ENCODE measurements around the gene PXYLP1.

- TF ChIP-seq CTCF (IDR thresholded peaks at IDR 0.05) (no peak), POLR2A (IDR thresholded peaks at IDR 0.05) (no peak), POLR2AphosphoS5 (IDR thresholded peaks at IDR 0.05) (no peak)
Measured at GRCh38 chr3:141320399-141321108, 88.9 kb downstream of the PXYLP1 start.

Measured in prostate gland (tissue), 2 donors.